KBM-7 (cell line): ENCODE measurements around the gene APH1B.
A peak's percentile ranks its signal among the peaks of the same experiment; 100 is the strongest.
"Not testable (repeated sequence)": the region's sequence is repeated elsewhere in the genome, so short reads cannot be mapped to it uniquely, and the experiment has no call there.

Experiments used
- DNase-seq: peaks from one replicate; pipeline ENCODE4 v3.0.0-alpha.2; 2015
- in situ Hi-C: fragments of 300-500 bp; cut with MboI; formaldehyde crosslinking; loops from 2 replicates; pipeline ENCODE4 v1.14.3; 2020; ENCODE audit warnings: low sequenced_read_pairs, low pct_unique_long_range_greater_than_20kb, mixed read lengths

The APH1B gene

DNA sequence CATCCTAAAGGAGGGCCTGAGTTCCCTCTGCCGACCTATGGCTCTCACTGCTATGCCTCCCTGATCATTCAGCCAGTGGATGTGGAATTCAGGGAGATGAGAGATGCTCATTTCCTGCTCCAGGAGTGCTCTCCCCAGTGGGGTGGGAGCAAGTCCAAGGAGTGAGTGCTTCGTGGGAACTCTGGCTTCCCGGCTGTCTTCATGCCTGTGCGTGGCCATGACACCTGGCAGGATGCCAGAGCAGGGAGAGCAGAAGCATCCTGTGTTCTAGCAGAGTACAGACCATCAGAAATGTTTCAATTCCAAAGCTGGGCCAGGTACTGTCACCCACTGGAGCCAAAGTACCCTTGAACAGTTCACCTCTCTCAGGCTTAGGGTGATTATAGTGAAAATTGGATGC, 45.1 kb downstream of the APH1B start:
- DNase-seq, result no peak
- in situ Hi-C loops, result no loop called here

DNA sequence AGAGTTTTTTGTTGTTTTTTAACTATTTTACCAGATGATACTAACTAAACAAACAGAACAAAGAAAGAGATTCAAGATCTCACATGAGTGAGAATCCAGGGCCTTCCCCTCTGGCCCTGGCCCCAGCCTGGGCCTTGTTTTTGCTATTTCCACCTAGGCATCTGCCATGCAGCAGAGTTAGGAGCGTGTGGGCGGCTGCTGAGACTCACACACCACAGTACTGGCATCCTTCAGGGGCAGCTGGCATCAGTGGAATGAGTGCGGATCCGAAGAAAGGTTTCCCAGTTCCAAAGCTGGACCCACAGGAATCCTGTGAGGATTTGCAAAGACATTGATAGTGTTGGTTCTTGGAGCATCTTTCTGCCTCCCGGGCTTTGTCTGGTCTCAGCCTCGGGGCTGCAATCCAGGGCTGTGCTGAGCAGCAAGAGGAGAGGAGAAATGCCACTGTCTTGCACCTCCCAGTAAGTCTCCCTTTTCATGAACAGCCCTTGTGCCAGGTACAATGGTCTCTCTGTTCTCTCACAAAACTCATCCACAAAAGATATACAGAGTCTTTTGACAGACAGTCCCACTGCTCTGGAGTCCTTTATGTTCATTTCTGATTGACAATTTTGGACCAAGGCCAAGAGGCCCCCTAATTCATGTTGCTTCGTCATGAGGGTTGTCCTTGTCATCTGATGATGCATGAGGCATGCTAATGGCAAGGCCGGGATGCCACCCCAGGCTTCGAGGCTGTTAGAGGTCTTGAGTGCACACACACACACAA, 46.6 kb downstream of the APH1B start:
- DNase-seq, result no peak
- in situ Hi-C loops, result no loop called here

GRCh38 chr15:63324770-63325169, 47.4 kb downstream of the APH1B start:
- DNase-seq, result no peak
- in situ Hi-C loops, result no loop called here

- no peak for DNase-seq
- in situ Hi-C loops, result no loop called here
These were observed 50.4 kb downstream of the APH1B start for GRCh38 chr15:63327648-63328421.

DNA sequence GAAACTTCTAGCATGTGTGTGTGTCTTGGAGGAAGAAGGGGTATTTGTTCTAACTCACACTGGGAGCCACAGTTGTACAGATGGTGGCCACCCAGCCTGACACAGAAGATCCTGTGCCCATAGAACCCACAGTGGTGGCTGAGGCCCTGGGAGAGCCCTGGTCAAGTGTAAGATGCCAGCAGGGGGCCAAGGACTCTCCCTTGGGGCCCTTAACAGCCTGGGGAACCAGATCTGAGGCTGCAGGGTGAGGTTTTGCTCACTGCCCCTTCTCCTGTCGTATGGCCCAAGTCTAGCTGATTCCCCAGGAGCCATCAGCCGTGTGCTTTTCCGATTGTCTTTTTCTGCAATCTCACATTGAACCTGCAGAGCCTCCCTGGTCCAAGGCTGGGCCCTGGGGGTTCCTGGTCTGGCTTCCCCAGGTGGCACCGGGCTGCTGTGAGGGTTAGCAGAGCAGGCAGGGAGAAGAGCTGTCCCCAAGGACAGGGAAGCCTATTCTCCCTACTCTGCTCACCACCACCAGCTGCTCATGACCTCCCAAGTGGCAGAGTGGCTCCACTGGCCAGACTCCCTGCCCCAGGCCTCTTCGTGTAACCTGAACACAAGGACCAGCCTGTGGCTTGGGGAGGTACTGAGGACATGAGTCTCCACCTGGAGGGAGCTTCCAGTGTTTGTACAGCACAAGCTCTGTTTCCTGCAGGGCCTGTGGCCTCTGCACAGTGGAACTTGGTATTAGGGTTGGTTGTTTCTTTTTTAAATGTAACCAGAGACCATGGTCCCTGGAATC, 52.4 kb downstream of the APH1B start:
- DNase-seq, result no peak
- in situ Hi-C loops, result no loop called here

- in situ Hi-C loops, result no loop called here
These were observed 53.5 kb downstream of the APH1B start for GRCh38 chr15:63330926-63331325.

GRCh38 chr15:63331456-63331855, 54.1 kb downstream of the APH1B start:
- in situ Hi-C loops, result no loop called here
- no peak for DNase-seq

More at GRCh38 chr15:63330926-63331325, 53.5 kb downstream of the APH1B start:
- DNase-seq, result no peak

- in situ Hi-C loops, result no loop called here
- DNase-seq, result peak; percentile 26
These were observed 55.1 kb downstream of the APH1B start for GRCh38 chr15:63332367-63333124.

DNA sequence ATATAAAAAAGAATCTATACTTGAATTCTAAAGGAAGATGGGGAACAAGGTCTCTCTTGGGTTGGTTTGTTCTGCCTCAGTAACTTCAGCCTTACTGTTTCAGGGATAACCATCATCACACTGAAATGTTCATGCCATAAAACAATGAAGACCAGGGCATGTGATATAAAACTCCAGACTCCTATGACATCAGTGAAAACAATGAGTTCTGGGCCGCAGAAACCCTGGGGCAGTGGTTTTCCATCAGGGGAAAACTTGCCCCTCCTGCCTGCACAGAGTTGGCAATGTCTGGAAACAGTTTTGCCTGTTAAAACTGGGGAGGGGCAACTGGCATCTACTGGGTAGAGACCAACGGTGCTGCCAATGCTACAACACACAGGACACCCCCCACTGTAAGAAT, 57.4 kb downstream of the APH1B start:
- in situ Hi-C loops, result no loop called here
- DNase-seq, result no peak

GRCh38 chr15:63335543-63336240, 58.3 kb downstream of the APH1B start:
- in situ Hi-C loops, result no loop called here
- DNase-seq, result no peak

DNA sequence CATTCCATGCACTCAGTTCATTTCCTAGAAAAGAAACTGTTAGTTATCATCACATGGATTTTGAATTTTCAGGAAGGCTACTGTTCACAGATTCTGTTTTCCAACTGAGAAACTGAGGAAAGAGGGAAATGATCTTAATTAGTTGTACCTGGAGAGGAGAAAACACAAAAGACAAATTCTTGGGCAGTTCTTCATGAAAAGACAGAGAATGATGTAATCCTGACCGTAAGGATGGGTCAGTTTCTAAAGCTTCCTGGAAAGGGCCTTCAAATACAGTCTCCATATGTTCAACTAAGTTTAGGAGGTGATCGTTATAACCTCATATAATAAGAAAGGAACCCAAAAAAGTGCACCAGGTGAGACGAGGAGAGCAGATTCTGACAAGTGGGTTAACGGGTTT, 59.6 kb downstream of the APH1B start:
- in situ Hi-C loops, result no loop called here
- no peak for DNase-seq

- in situ Hi-C loops, result no loop called here
- DNase-seq, result no peak
These were observed 60.8 kb downstream of the APH1B start for GRCh38 chr15:63338170-63338569.

- DNase-seq, result no peak
- in situ Hi-C loops, result no loop called here
These were observed 61.8 kb downstream of the APH1B start for GRCh38 chr15:63339006-63339766.

DNA sequence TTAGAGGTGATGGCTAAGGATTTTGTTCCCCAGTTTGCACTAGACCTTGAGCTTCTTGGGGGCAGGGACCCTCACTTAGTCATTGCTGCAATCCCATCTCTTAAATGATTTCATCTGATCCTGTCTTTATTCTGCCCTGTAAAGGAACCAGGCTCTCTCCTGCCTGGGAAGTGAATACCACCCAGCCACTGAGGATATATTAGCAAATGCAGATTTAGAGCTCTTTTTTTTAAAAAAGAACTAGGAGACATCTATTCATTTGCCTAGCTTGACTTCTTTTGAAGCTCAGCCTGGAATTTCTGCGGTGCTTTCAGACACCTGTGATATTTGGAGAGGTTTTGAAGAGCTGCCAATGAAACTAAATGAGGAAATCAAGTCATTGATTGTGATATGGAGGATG, 62.4 kb downstream of the APH1B start:
- DNase-seq, result no peak
- in situ Hi-C loops, result no loop called here

DNA sequence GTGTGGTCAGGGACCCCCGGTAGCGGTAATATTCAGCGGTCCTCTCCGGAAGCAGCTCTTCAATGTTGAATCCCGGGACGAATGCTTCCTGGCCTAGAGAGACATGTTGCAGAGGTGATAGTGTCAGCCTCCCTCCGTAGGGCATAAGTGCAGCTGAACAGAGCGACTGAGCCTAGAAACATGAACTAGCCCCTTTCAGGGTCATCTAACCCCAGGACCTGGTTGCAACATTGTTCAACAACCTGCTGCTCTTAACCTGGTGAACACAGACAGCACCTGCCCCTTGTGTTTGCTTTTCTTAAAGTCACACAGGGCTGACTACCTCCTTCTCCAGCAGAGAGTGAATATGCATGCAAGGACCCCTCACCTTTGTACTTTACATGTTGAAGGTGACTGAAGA, 62.9 kb downstream of the APH1B start:
- DNase-seq, result no peak
- in situ Hi-C loops, result no loop called here

DNA sequence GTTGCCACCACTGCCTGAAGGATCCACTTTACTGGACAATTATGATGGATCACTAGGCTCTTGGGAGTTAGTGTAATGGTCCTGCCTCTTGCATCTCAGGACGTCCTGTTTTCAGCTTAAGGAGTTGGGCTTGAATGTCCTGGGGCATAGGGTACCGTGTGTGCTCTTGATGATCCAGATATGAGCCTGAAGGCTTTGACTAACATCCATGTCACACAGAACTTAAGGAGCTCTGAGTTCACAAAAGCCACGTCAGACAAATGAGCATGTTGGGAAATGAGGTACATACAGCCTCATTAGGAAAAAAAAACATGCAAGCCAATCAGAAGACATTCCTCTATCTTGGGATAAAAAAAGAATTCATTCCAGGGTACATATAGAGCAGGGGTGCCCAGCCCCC, 63.5 kb downstream of the APH1B start:
- no peak for DNase-seq
- in situ Hi-C loops, result no loop called here

DNA sequence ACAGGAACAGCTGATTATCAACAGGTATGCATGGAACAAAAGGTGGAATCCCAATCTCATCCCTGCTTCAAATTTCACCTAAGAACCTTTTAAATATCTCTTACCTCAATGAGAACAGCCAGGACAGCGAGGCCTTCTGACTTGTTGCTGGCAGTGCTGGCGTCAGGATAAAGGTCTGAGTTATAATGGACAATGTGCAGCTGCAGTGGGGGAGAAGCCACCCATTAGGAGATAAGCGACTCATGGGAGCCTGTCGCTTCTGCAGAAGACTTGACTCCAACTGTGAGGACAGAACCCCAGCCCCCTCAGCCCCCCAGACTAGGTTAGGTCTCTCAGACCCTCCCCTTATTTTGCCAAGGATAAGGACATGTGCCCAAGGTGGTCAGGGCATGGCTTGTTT, 64.5 kb downstream of the APH1B start:
- DNase-seq, result no peak
- in situ Hi-C loops, result no loop called here

GRCh38 chr15:63342996-63343562, 65.7 kb downstream of the APH1B start:
- in situ Hi-C loops, result not testable (repeated sequence)
- DNase-seq, result peak; percentile 71
